ENCODE results near the gene TPMT. TPM values are rescaled to one million over a fixed set of nuclear protein-coding genes. Genes with fewer than 3 reads are reported as not detected.

Gene TPMT
- total RNA-seq, 2 experiments from 2014 or later = 6.1 to 6.4 TPM

Other genes starting within 250 kb of the TPMT start
- not detected for gene KIF13A, start 167.4 kb downstream of the TPMT start, total RNA-seq
- under 1 TPM; 0.21 to 0.32 TPM for gene NHLRC1, start 32.4 kb downstream of the TPMT start, total RNA-seq
- gene KDM1B, start 345 bp upstream of the TPMT start, total RNA-seq = 1 to 10 TPM; 9.6 to 9.9 TPM
- 100 to 1,000 TPM; 251 to 255 TPM for gene DEK, start 109.5 kb upstream of the TPMT start, total RNA-seq
- gene RNF144B, start 232.3 kb upstream of the TPMT start, total RNA-seq = 1 to 10 TPM in 1 of 2 experiments, under 1 TPM in 1; 0.73 to 1.9 TPM

Data from activated CD8-positive, alpha-beta T cell treated with anti-CD3 and anti-CD28 coated beads, Interleukin-2, amount 10 ng/mL, durations not matched to agents 7 days and 5 days (primary cell).